HG03469 (cell line): ENCODE results near the gene COTL1.

Source experiments
- ATAC-seq: cut with Tn5 transposase; IDR thresholded peaks from one replicate; pipeline ENCODE4 v1.9.1; 2021; ENCODE audit warnings: mild to moderate bottlenecking, moderate library complexity, moderate number of reproducible peaks; ENCODE audit not compliant: unreplicated experiment

The COTL1 gene

GRCh38 chr16:84597931-84598351, 19.9 kb downstream of the COTL1 start:
- ATAC-seq = no peak

- ATAC-seq = no peak
Measured at GRCh38 chr16:84597528-84597896, 20.4 kb downstream of the COTL1 start.

DNA sequence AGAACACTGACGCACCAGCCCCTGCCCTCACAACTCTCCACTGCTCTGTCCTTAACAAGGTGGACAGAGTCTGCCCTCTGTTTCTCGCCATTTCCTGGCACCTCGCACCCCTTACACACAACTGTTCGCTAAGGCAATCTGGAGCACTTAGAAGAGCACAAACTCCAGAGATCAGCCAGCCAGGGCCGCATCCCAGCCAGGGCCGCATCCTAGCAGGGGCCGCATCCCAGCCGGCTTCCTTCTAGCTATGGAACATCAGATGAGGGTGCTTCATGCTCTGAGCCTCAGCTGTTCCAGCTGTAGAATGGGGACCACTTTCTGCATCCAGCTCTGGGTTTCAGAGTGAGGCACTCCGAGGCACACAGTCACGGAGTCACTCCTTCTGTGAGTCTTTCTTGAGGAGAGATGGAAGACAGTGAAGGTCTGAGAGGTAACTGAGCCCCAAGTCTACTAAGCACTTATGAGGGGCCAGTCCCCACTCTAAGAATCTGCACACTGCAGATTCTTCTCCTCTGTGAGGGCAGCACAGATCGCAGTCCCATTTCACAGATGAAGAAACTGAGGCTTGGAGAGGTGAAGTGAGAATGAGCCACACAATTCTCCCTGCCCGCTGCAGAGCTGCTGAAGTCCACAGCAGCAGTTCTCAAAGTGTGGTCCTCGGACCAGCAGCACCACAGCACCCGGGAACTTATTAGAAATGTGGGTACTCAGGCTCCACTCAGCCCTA, 20.9 kb downstream of the COTL1 start:
- no peak for ATAC-seq

- no peak for ATAC-seq
Measured at GRCh38 chr16:84596161-84596560, 21.7 kb downstream of the COTL1 start.

DNA sequence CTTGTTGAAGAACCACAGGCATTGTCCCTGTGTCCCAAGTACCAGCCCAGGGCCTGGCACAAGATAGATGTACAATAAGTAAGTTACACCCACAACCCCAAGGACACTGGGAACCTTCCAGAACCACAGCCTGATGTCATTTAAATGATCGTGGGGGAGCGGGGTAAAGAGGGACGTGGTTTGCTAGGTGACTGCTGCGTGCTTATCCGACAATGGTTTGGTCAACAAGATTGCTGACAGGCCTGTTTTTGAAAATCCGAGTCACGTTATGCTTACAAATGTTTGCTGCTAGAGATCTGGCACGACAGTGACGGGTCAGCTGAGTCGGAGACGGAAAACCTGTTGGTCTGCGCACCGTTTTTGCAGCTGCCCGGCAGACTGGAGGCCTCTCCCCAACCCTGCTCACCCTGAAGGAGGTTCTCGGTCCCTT, 22.8 kb downstream of the COTL1 start:
- no peak for ATAC-seq

GRCh38 chr16:84594725-84595038, 23.2 kb downstream of the COTL1 start:
- no peak for ATAC-seq

- peak; percentile 86 for ATAC-seq
Measured at GRCh38 chr16:84593825-84594724, 23.8 kb downstream of the COTL1 start.

- ATAC-seq = no peak
Measured at GRCh38 chr16:84592718-84593117, 25.2 kb downstream of the COTL1 start.

GRCh38 chr16:84589975-84590719, 27.7 kb downstream of the COTL1 start:
- ATAC-seq = no peak

DNA sequence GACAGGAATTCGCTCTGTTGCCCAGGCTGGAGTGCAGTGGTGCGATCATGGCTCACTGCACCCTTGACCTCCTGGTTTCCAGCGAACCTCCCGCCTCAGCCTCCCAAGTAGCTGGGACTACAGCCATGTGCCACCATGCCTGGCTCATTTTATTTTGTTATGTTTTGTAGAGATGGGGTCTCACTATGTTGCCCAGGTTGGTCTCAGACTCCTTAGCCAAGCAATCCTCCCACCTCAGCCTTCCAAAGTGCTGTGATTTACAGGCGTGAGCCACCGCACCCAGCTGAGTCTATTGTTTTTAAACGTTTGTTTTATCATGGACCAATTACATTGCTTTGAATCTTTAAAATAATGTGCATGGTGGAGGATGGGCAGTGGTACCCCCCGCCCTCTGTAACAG, 28.9 kb downstream of the COTL1 start:
- no peak for ATAC-seq

- no peak for ATAC-seq
Measured at GRCh38 chr16:84585886-84586285, 32.0 kb downstream of the COTL1 start.

- no peak for ATAC-seq
Measured at GRCh38 chr16:84585467-84585866, 32.4 kb downstream of the COTL1 start.

DNA sequence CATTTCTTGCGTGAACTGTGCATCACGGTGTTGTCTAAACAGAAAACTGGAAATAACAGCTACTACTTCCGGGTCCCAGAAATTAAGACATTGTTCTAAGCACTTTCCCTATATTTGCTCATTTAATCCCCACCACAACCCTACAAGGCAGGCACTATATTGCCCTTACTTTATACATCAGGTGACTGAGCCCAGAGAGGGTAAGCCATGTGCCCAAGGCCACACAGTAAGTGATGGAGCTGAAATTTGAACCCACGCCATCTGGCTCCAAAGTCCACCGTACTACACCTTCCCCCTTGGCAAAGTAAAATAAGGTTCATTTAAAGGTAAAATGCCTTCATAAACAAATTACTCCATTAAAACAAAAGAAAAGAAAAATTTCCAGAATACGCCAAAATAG, 33.2 kb downstream of the COTL1 start:
- no peak for ATAC-seq

DNA sequence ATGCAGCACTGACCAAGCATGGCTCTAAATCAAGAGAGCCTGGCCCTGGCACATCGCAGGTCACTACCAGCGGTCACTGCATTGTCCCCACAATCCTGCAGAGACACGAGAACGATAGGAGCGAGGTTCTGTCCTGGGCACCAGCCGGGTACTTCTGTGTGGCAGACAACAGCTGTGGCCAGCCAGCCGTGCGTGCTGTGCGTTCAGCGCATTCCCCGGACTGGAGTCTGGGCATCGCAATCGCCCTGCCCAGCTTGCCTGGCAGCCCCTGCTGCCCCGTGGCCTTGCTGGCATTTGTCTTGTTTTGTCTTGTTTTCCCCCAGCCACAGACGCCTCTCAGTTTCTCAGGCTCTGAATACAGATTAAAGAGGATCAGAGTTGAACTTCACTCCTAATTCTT, 33.9 kb downstream of the COTL1 start:
- ATAC-seq = no peak

DNA sequence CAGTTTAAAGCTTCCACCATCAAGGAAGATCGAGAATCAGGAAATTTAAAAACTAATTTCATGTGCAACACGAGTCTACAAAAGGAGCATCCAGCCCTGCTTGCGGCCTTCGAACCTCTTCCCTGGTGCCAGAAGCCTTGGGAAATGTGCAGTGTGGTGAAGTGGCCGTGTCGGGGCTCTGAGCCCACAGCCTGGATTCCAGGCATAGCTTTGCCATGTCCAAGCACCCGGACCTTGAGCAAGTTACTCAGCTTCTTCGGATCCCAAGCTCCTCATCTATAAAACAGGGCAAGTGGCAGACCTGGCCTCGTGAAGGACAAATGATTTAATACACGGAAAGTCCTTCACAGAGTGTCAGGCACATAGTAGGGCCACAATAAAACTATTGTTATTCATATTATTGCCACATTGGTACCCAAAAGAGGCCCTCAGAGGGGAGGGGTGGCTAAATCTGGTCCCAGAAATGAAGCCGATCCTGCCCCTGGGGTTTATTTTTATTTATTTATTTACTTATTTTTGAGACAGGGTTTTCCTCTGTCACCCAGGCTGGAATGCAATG, 34.8 kb downstream of the COTL1 start:
- ATAC-seq = no peak

GRCh38 chr16:84581158-84581557, 36.7 kb downstream of the COTL1 start:
- no peak for ATAC-seq

DNA sequence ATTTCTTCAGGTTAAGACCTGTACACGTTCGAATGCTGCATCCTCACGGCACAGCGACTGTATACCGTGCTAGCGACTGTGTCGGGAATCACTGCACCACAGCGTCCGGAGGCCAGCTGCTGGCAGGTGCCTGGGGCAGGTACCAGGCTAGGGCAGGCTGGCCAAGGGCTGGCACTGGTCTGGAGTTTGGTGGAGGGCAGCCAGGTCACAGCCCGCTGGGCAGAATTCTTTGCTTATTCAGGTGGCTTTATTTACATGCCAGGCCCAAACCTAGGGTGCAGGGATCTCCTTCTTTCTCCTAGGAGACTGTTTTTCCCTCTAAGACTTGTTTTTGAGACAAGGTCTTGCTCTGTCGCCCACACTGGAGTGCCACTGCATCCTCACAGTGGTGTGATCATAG, 37.9 kb downstream of the COTL1 start:
- ATAC-seq = no peak

DNA sequence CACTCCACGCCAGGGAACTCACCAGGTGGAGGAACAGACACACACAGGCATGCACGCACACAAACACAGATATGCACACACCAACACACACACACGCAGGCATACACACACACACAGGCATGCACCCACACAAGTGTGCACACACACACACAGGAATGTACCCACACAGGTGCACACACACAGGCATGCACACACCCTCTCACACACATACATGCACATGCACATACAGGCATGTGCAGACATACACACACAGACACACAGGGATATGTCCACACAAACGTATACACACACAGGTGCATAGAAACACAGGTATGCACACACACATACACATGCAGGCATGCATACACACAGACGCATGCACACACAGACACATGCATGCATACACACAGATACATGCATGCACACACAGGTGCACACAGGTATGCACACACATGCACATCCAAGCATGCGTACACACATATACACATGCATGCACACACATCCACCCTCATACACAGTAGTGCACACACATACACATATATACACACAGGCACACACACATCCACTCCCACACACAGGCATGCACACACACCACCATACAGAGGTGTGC, 39.2 kb downstream of the COTL1 start:
- ATAC-seq = no peak

- ATAC-seq = no peak
Measured at GRCh38 chr16:84577034-84577803, 40.7 kb downstream of the COTL1 start.

- no peak for ATAC-seq
Measured at GRCh38 chr16:84575914-84576313, 42.0 kb downstream of the COTL1 start.
